ENCODE data around the gene PLXDC1. TPM values are rescaled to one million over a fixed set of nuclear protein-coding genes. Genes with fewer than 3 reads are reported as not detected.

PLXDC1 gene
- total and polyA plus RNA-seq, 2 of the 13 experiments (the other 11 are each of a cell fraction or from before 2014, with no cell fraction given) = not detected

- ChIA-PET POLR2A (no interaction called here), CTCF (ENCODE audit: low intra/inter-chr PET ratio, low total read pairs) (no interaction called here)
- FAIRE-seq (no peak), ATAC-seq (no peak), DNase-seq (ENCODE audit: low spot score) (no peak)
- TF ChIP-seq TCF7 (IDR thresholded peaks at IDR 0.05; ENCODE audit: low read depth) (no peak), ATF3 (CRISPR knock-in tag; IDR thresholded peaks at IDR 0.05) (no peak), SRSF1 (optimal IDR thresholded peaks at IDR 0.05; ENCODE audit: low read depth, low read length) (no peak), THAP7 (CRISPR knock-in tag; IDR thresholded peaks at IDR 0.05) (no peak), NKX3-1 (CRISPR knock-in tag; IDR thresholded peaks at IDR 0.05) (no peak), ZNF619 (CRISPR knock-in tag; IDR thresholded peaks at IDR 0.05) (no peak), FLYWCH1 (CRISPR knock-in tag; IDR thresholded peaks at IDR 0.05) (no peak), PCBP1 (IDR thresholded peaks at IDR 0.05; ENCODE audit: borderline replicate concordance, low read depth, low read length) (no peak), AKNA (CRISPR knock-in tag; IDR thresholded peaks at IDR 0.05; ENCODE audit: borderline replicate concordance) (no peak), ZNF180 (CRISPR knock-in tag; IDR thresholded peaks at IDR 0.05; ENCODE audit: borderline replicate concordance, low read depth) (no peak)
- no TSS peak for BruUV-seq (replicated peaks)
- Histone ChIP-seq H3K9me3 (ENCODE audit: low read length) (no peaks in the 10 kb centered on the region), H3K4me2 (ENCODE audit: low read depth, low read length) (no peak overlapping the region), H4K20me1 (ENCODE audit: insufficient read depth, low read length) (no peaks in the 10 kb centered on the region), H2AFZ (ENCODE audit: low read length) (no peak overlapping the region), H3K27ac (ENCODE audit: extremely low read length, insufficient read depth, low read length) (no peak overlapping the region), H3K4me3 (replicated peaks in 1 of 3; ENCODE audit: insufficient read depth in 1 of 3, low read depth in 2 of 3, low read length in 3 of 3) (no peak overlapping the region), H3K4me1 (ENCODE audit: insufficient read depth, low read length) (0 out of 2 replicates have a peak, but pooled peaks cover 4% of the 10 kb centered on the region), H3K79me2 (ENCODE audit: insufficient read depth, low read length) (no peaks in the 10 kb centered on the region), H3K9ac (ENCODE audit: insufficient read depth, low read depth, low read length) (no peak overlapping the region), H3K27me3 (ENCODE audit: control insufficient read depth in 1 of 2, insufficient read depth in 2 of 2, low read length in 2 of 2) (peaks cover 0 to 6% of the 10 kb centered on the region in 2 experiments; a peak in 2 of 5 replicates), H3K36me3 (replicated peaks in 1 of 2; ENCODE audit: control insufficient read depth in 1 of 2, insufficient read depth in 2 of 2, low read length in 2 of 2) (no peaks in the 10 kb centered on the region)
- in situ Hi-C loops (cut with HindIII; ENCODE audit: extremely low pct_ligation_motif_present, low pct_unique_long_range_greater_than_20kb) (loop anchor here (5.0 kb wide), 1 partner anchor 79 kb away; the partner anchor contains the start of gene PLXDC1), intact Hi-C loops (cut with micrococcal nuclease; ENCODE audit: unreplicated experiment) (no loop called here)
- WGBS (ENCODE audit: low lambda C conversion rate) = 55% methylated on average over 2 of the region's 3 CpGs
Observed at GRCh38 chr17:39073353-39073752, 78.1 kb downstream of the PLXDC1 start.
